HFFc6 (cell line): ENCODE measurements around the gene KLHL25. TPM values are rescaled to one million over a fixed set of nuclear protein-coding genes. Genes with fewer than 3 reads are reported as not detected.

Experiments
- DNase-seq: peaks from one replicate; pipeline ENCODE4 v3.0.0-alpha.2; 2018
- H3K27ac Mint-ChIP-seq: 2 replicates; pipeline ENCODE4 v1.8.0; 2020; ENCODE audit warnings: mild to moderate bottlenecking, mixed read lengths
- H3K27me3 Mint-ChIP-seq: 2 replicates; pipeline ENCODE4 v1.8.0; 2021; ENCODE audit warnings: mild to moderate bottlenecking, moderate library complexity, mixed read lengths; ENCODE audit not compliant: insufficient read depth
- H3K36me3 Mint-ChIP-seq: 2 replicates; pipeline ENCODE4 v1.8.0; 2021; ENCODE audit warnings: low read depth, mixed read lengths
- H3K4me1 Mint-ChIP-seq: 2 replicates; pipeline ENCODE4 v1.8.0; 2020; ENCODE audit warnings: low read depth, mixed read lengths
- H3K4me3 Mint-ChIP-seq: 2 replicates; pipeline ENCODE4 v1.8.0; 2020; ENCODE audit warnings: mild to moderate bottlenecking, moderate library complexity, mixed read lengths
- H3K9me3 Mint-ChIP-seq: 2 replicates; pipeline ENCODE4 v1.8.0; 2020; ENCODE audit warnings: mild to moderate bottlenecking, mixed read lengths
- total RNA-seq, 6 experiments: library from RNA; stranded (reverse); fragmentation: NEBNext Ultra II Directional; extraction: Animal tissue kit (Norgen Biotek cat#: 25700); gene quantifications; 2 replicates in 1 of 6; 3 replicates in 5 of 6; pipeline ENCODE4 v1.2.3, GENCODE V29; 2021
- TF ChIP-seq, protein P1 (sequence below): fragments of 200-600 bp; sonication (generic); IDR thresholded peaks from 2 replicates; pipeline ENCODE4 v1.5.0; 2021; ENCODE audit warnings: antibody characterized with exemption, mild to moderate bottlenecking

The KLHL25 gene
- total RNA-seq, 6 experiments from 2014 or later = 2.2 to 3.2 (median 2.5) TPM

- Mint-ChIP-seq H3K36me3 (peaks cover 13% of the 10 kb centered on the region), H3K27me3 (peaks cover 3% of the 10 kb centered on the region; the same call in 1 of the 2 replicates), H3K27ac (no peak overlapping the region), H3K4me3 (no peak overlapping the region), H3K4me1 (no peaks in the 10 kb centered on the region), H3K9me3 (no peaks in the 10 kb centered on the region)
- DNase-seq = no peak
- TF ChIP-seq, protein P1, sequence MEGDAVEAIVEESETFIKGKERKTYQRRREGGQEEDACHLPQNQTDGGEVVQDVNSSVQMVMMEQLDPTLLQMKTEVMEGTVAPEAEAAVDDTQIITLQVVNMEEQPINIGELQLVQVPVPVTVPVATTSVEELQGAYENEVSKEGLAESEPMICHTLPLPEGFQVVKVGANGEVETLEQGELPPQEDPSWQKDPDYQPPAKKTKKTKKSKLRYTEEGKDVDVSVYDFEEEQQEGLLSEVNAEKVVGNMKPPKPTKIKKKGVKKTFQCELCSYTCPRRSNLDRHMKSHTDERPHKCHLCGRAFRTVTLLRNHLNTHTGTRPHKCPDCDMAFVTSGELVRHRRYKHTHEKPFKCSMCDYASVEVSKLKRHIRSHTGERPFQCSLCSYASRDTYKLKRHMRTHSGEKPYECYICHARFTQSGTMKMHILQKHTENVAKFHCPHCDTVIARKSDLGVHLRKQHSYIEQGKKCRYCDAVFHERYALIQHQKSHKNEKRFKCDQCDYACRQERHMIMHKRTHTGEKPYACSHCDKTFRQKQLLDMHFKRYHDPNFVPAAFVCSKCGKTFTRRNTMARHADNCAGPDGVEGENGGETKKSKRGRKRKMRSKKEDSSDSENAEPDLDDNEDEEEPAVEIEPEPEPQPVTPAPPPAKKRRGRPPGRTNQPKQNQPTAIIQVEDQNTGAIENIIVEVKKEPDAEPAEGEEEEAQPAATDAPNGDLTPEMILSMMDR = no peak
Observed at GRCh38 chr15:85741662-85742061, 53.1 kb downstream of the KLHL25 start.

DNA sequence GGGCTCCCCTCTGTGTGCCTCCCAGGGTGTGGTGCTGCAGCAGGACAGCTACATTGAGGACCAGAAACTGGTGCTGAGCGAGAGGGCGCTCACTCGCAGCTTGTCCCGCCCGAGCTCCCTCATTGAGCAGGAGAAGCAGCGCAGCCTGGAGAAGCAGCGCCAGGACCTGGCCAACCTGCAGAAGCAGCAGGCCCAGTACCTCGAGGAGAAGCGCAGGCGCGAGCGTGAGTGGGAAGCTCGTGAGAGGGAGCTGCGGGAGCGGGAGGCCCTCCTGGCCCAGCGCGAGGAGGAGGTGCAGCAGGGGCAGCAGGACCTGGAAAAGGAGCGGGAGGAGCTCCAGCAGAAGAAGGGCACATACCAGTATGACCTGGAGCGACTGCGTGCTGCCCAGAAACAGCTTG, 53.7 kb downstream of the KLHL25 start:
- no peak overlapping the region for H3K27ac Mint-ChIP-seq
- H3K4me3 Mint-ChIP-seq = no peak overlapping the region
- H3K36me3 Mint-ChIP-seq = peaks cover 11% of the 10 kb centered on the region
- H3K4me1 Mint-ChIP-seq = no peaks in the 10 kb centered on the region
- TF ChIP-seq, protein P1 = no peak
- DNase-seq = no peak
- peaks cover 3% of the 10 kb centered on the region; the same call in 1 of the 2 replicates for H3K27me3 Mint-ChIP-seq
- no peaks in the 10 kb centered on the region for H3K9me3 Mint-ChIP-seq

- no peak overlapping the region for H3K27ac Mint-ChIP-seq
- DNase-seq = no peak
- H3K27me3 Mint-ChIP-seq = peaks cover 3% of the 10 kb centered on the region; the same call in 1 of the 2 replicates
- TF ChIP-seq, protein P1 = no peak
- H3K4me1 Mint-ChIP-seq = no peaks in the 10 kb centered on the region
- no peak overlapping the region for H3K4me3 Mint-ChIP-seq
- peaks cover 29% of the 10 kb centered on the region for H3K36me3 Mint-ChIP-seq
- peaks cover 19% of the 10 kb centered on the region for H3K9me3 Mint-ChIP-seq
Observed at GRCh38 chr15:85737061-85737460, 57.7 kb downstream of the KLHL25 start.

- H3K9me3 Mint-ChIP-seq = peaks cover 19% of the 10 kb centered on the region
- peaks cover 39% of the 10 kb centered on the region for H3K36me3 Mint-ChIP-seq
- no peak overlapping the region for H3K27ac Mint-ChIP-seq
- peaks cover 1% of the 10 kb centered on the region; the same call in 1 of the 2 replicates for H3K27me3 Mint-ChIP-seq
- H3K4me3 Mint-ChIP-seq = no peak overlapping the region
- H3K4me1 Mint-ChIP-seq = peaks cover 8% of the 10 kb centered on the region; the same call in 1 of the 2 replicates
- no peak for DNase-seq
- TF ChIP-seq, protein P1 = no peak
Observed at GRCh38 chr15:85733416-85733815, 61.3 kb downstream of the KLHL25 start.

DNA sequence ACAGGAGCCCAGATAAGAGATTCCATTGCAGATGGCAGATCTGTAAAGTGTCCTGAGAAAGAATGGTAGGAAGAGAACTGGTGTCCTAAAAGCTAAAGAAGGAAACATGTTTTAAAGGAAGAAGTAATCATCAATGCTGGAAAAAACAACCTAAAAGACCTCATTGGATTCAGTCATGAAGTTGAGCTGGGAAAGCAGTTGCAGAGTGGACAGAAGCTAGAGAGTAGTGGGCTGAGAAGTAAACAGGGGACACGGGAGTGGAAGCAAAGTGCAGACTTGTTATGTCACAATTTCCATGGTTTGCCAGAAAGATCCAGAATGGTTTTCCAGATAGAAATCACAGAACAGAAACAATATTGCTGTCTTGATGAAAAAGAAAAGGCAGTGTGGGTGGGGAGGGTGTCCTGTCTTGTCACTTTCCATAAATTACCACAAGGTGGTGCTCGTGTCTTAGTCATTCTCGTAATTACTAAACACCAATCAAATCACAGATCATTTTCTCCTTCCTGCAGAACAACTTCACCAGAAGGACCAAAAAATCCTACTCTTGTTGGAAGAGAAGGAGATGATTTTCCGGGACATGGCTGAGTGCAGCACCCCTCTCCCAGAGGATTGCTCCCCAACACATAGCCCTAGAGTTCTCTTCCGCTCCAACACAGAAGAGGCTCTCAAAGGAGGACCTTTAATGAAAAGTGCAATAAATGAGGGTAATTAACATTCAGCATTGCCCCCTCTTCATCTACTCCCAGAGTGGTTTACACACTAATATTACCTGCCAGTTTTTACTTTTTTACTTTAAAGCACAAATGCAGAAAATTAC, 64.5 kb downstream of the KLHL25 start:
- H3K4me3 Mint-ChIP-seq = no peak overlapping the region
- H3K27me3 Mint-ChIP-seq = peaks cover 1% of the 10 kb centered on the region; the same call in 1 of the 2 replicates
- peaks cover 43% of the 10 kb centered on the region for H3K36me3 Mint-ChIP-seq
- peak overlapping the region; percentile 58 for H3K27ac Mint-ChIP-seq
- peak; percentile 63 for DNase-seq
- TF ChIP-seq, protein P1 = peak; percentile 90
- H3K9me3 Mint-ChIP-seq = peaks cover 19% of the 10 kb centered on the region
- peaks cover 32% of the 10 kb centered on the region for H3K4me1 Mint-ChIP-seq
